Stimulated activated CD8-positive, alpha-beta memory T cell treated with anti-CD3 and anti-CD28 coated beads, Interleukin-7, amount 100 ng/mL, for 24 hours (primary cell): ENCODE measurements around the gene COL18A1.
A peak's percentile ranks its signal among the peaks of the same experiment; 100 is the strongest.

ENCODE experiments used
- DNase-seq: peaks from one replicate; pipeline ENCODE4 v3.0.0-alpha.2; 2020; ENCODE audit warnings: low read depth

Gene COL18A1

DNA sequence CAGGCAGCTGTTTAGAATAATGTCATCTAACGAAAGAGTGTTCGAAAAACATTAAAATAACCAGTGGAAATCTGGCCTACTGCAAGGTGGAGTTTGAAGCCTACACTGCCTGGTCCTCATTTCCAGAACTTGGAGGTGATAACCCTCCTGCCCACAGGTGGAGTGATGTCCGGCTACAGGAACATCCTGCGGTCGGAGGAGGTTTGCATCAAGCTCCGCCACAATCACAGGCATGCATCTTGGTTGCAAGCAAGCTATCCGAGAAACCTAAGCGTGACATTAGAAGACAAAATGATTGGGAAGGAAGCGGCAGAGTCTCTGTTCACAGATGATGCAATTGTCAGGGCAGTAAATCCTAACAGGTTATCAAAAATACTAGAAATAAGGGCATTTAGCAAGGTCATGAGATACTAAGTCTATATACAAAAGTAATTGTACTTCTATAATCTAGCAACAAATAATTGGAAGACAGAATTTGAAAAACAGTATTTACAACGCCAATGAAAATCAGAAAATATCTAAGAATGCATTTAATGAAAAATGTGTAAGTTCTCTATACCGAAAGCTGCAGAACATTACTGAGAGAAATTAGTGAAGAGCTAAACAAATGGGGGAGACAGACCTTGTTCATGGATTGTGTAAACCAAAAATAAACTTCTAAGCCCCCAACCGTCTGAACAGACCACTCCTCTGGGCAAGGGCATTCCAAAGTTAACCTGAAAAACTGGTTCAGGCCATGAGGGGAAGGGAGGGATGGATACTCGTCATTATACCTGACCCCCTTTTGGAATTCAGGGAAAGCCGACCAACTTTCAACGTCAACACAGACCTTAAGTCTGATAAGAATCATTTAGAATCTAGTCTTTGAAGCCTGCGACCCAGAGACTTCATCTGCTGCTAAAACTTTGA lies 141.9 kb downstream of the COL18A1 start:
- no peak for DNase-seq

GRCh38 chr21:45547545-45547900 lies 142.6 kb downstream of the COL18A1 start:
- no peak for DNase-seq

GRCh38 chr21:45548711-45549491 lies 143.9 kb downstream of the COL18A1 start:
- DNase-seq, result no peak

DNA sequence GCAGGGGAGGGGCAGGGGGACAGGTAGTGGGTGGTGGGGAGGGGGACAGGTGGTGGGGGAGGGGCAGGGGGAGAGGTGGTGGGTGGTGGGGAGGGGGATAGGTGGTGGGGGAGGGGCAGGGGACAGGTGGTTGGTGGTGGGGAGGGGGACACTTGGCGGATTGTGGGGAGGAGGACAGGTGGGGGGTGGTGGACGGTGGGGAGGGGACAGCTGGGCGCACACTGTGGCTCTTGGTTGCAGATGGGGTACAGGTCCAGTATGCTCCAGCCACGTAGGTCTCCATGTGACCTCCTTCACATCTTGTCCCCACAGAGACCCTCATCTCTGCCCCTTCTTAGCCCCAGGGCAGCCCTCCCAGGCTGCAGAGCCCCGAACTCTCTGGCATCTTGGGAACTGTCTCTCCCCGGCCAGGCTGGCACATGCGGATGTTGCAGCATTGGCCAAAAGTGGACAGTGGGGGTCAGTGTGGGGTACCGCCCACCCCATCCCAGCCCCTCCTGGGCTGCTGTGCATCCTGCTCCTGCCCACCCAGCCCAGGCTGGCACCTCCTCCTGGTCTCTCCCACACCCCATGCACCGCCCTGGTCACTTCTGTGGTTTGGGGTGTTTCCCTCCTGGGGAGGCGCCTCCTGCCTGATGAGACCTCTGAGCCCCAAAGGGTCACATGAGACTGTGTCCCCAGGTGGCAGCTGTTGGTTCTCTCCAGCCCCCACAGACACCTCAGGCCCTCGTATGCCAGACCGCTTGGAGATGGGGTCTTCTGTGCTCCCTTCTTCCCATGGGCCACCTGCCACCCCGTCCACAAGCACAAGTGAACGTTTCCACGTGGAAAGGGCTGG lies 144.9 kb downstream of the COL18A1 start:
- no peak for DNase-seq

DNA sequence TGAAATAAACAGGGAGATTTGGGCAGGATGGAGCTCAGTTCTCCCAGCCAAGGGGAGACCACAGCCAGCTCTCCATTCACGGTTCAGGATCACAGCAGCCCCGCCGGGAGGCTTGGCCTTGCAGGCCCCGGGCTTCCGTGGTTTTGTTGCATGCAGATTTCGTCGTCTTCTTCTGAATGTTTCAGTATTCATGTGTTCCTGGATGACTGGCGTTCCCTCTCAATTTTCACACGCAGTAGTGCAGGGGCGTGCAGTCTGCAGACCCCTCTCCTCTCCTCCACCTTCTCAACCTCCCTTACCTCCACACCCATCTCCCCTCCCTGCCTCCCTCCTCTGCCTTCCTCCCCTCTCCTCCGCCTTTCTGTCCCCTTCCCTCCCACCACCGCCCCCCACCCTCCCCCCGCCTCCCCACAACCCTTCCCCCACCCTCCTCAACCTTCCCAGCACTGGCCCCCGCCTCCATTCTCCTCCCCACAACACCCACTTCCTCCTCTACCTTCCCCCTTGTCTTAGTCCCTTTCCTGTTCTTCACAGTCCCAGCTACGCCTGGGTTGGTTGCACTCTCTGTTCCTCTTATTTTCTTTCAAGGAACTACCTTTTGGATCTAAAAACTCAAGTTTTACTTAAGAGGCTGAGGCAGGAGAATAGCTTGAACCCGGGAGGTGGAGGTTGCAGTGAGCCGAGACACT lies 145.7 kb downstream of the COL18A1 start:
- DNase-seq, result no peak

- DNase-seq, result no peak
These were observed 146.4 kb downstream of the COL18A1 start for GRCh38 chr21:45551316-45551715.

DNA sequence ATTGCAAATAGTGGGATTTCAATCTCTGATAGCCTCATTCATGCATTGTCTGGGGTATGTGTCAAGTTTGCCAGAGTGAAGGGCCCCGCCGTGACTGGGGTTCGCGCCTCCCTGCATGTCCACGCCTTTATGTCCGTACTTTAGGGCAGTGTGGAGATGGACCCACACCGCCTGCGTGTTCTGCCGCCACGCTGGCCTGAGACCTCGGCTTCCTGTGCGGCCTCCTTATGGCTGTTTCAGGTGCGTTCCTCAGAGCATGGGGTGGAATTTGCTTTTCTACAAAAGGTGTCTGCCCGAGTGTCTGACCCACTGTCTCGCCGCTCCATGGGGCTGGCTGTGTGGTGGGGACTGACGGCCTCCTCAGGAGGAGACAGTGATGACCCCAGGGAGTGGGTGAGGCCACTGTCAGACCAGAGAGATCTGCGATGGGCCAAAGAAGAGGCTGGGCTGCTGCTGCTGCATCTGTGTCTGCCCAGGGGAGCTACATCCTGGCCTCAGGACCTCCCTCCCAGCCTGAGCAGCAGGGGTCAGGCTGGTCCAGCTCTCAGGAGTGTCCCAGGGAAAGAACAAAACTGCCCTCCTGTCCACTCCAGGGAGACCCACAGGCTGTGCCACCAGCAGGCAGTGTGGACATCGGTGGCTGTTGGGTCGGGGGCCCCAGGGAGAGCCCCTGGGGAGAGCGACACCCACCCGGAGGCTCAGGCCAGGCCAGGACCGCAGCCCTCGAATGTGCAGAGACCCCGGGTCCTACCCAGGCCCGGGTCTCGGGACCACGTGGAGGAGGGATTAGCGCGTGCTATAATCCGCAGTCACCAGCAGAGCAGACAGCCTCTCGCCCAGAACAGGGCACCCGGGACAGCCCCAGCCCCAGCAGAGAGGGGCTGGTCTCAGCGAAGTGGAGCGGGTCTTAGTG lies 147.1 kb downstream of the COL18A1 start:
- no peak for DNase-seq

DNA sequence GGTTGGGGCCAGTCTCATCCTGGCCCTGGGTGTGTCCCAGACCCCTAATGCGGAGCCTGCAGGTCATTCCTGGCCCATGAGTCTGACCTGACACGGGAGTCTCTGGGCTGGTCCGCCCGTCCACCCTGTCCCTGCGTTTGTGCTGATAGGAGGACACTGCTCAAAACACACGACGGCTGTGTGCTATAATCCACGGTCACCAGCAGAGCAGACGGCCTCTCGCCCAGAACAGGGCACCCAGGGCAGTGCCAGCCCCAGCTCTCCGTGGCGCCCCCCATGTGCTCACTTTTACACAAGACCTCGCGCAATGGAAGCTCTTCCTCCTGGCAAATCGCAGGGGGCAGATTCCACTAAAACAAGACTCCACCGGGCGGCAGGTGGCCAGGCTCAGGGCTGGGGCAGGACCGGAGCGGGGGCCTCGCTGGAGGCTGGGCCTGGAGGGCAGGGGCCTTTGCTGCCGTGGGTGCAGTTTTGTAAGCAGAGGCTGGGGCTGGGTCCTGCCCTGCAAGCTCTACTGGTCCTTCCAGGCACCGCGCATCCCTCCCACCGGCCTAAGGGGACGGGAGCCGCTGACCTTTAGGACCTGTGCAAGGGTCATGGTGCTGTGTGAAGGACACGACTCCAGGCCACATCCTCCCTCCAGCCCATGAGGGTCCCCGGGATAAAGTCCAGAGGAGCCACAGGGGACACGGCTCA lies 147.9 kb downstream of the COL18A1 start:
- no peak for DNase-seq

DNA sequence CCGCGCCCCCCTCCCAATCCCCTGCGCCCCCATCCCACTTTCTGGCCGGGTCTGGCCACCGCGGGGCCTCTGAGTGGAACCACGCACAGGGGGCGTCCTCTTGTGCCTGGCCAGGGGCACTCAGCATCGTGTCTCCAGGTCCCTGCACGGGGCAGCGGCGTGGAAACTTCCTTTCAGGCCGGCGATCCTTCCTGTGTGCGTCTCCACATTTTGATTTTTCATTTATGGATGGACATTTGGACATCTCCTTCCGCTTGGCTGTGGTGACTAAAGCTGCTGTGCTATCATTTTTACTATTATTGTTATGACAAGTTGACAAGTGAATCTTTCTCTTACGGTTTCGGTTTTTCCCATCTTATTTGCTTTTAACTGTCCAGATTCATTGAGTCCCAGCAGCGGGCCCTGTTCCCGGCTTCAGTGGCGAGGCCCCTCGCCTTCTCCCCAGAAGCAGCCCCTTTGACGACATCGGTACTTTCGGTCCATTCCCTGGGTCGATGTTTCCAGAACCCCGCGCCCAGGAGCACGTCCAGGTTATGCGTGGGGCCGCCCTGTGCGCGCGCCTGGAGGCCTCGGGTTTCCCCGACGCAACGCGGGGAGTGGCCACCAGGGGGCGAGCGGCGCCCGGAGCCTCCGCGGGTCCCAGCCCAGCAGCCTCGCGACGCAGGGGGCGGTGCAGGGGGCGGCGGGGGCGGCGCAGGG lies 149.7 kb downstream of the COL18A1 start:
- peak; percentile 81 for DNase-seq

- no peak for DNase-seq
These were observed 150.2 kb downstream of the COL18A1 start for GRCh38 chr21:45555251-45555556.

GRCh38 chr21:45555557-45556301 lies 150.8 kb downstream of the COL18A1 start:
- DNase-seq, result no peak

GRCh38 chr21:45556302-45556644 lies 151.3 kb downstream of the COL18A1 start:
- DNase-seq, result no peak

DNA sequence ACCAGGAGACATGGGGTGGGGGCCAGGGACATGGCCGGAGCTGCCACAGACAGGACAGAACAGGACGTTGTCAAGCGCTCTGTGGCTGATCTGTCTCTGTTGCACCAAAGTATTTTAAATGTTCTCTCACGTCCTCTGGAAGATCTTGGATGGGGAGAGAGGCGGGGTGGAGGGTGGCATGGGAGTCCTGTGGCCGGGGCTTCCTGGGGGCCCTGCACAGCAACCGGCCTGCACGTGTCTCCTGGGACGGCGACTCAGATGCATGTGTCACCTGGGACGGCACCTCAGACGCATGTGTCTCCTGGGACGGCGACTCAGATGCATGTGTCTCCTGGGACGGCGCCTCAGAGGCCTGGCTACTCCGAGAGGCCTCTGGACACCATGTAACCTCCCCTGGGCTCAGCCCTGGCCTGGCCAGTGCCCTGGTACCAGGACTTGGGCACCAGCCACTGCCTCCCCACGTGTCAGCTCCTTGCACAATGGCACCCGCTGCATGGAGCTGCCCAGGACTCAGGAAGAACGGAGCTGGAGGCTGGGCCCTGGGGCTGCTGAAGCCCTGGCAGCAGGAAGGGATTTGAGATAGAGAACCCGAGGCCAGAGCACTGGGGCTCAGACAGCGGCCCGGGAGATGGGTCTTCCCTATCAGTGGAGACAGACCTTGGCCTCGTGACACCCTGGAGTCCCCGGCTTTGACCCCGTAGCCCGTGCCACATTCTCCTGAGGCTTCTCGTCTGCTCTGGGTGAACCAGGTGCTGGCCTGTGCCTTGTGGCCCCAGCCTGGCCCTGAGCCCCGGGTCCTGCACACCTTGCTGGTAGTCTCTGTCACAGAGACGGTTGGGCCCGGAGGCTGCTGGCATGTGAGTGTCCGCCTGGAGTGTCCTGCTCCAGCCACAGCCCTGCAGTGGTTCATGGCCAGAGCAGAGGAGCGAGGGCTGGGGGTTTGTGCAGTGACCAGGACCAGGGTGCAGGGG lies 152.0 kb downstream of the COL18A1 start:
- no peak for DNase-seq

GRCh38 chr21:45557616-45558043 lies 152.7 kb downstream of the COL18A1 start:
- DNase-seq, result no peak

GRCh38 chr21:45558044-45558721 lies 153.2 kb downstream of the COL18A1 start:
- DNase-seq, result no peak

- DNase-seq, result no peak
These were observed 154.5 kb downstream of the COL18A1 start for GRCh38 chr21:45559216-45560105.
